OCI-LY3 (cell line): ENCODE measurements around the gene PDLIM4.

Experiments used
- EZH2phosphoT487 ChIP-seq: fragments of 200-600 bp; shearing (Covaris generic); IDR thresholded peaks from 2 replicates; pipeline ENCODE4 v1.6.1; 2018; ENCODE audit warnings: antibody characterized with exemption, mixed run types, low read depth
- TF ChIP-seq, protein P1 (sequence below): fragments of 200-600, 300-600 bp; sonication (generic); IDR thresholded peaks from 2 replicates; pipeline ENCODE4 v1.5.1; 2014; ENCODE audit warnings: antibody characterized with exemption, low read length, low read depth

DNA sequence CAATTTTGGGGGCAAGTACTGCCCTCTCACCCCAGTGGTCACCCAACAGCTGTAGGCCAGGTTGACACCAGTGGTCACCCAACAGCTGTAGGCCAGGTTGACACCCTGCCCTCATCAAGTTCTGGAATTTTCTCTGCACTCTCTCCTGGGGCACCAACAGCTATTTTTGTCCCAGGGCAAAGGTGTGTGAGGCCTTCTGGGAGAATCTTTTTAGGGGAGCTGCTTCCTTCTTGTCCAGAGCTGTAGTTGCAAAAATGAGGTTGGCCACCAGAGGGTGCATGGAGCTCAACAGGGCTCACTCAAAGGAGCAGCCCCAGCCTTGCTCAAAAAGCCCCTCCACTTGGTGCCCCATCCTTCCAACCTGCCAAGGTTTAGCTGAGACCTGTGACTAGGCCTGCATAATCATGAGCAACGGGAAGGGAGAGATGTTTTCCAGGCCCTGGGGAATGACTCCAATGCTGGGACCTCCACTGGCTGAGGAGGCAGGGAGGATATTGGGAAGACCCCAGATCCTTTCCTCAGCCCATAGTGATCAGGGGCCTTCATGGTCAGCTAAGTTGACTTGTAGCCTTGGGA is 19.2 kb upstream of the PDLIM4 start:
- TF ChIP-seq, protein P1, sequence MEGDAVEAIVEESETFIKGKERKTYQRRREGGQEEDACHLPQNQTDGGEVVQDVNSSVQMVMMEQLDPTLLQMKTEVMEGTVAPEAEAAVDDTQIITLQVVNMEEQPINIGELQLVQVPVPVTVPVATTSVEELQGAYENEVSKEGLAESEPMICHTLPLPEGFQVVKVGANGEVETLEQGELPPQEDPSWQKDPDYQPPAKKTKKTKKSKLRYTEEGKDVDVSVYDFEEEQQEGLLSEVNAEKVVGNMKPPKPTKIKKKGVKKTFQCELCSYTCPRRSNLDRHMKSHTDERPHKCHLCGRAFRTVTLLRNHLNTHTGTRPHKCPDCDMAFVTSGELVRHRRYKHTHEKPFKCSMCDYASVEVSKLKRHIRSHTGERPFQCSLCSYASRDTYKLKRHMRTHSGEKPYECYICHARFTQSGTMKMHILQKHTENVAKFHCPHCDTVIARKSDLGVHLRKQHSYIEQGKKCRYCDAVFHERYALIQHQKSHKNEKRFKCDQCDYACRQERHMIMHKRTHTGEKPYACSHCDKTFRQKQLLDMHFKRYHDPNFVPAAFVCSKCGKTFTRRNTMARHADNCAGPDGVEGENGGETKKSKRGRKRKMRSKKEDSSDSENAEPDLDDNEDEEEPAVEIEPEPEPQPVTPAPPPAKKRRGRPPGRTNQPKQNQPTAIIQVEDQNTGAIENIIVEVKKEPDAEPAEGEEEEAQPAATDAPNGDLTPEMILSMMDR: peak; percentile 59
- TF ChIP-seq EZH2phosphoT487: no peak
